CD14-positive monocyte (primary cell): ENCODE data around the gene DNAH10. TPM values are rescaled to one million over a fixed set of nuclear protein-coding genes. Genes with fewer than 3 reads are reported as not detected.

ENCODE experiments used
- DNase-seq, 3 donors: peaks; one replicate each; pipeline ENCODE4 v3.0.0-alpha.2; 2011 to 2022
- H2AFZ ChIP-seq: 2 replicates; pipeline ENCODE4 v1.6.0; 2012; ENCODE audit warnings: mild to moderate bottlenecking, low read depth, low read length, inconsistent platforms; ENCODE audit not compliant: insufficient read depth, poor library complexity, severe bottlenecking
- H3K27ac ChIP-seq, 2 donors: 1 replicate in 1 of 2; 2 replicates in 1 of 2; pipeline ENCODE4 v1.5.1; 2012 to 2013; ENCODE audit warnings: low read length in 2 of 2, control low read depth in 1 of 2, inconsistent platforms in 1 of 2, low read depth in 1 of 2, mild to moderate bottlenecking in 1 of 2
- H3K27me3 ChIP-seq, 2 donors: one replicate each; pipeline versions ENCODE4 v1.6.0 to v1.6.1; 2011 to 2013; ENCODE audit warnings: low read length in 2 of 2; ENCODE audit not compliant: control insufficient read depth in 2 of 2, insufficient read depth in 2 of 2
- H3K36me3 ChIP-seq, 2 donors: replicated peaks in 1 of 2; 1 replicate in 1 of 2; 2 replicates in 1 of 2; pipeline versions ENCODE4 v1.5.1 to v1.6.1; 2012 to 2013; ENCODE audit warnings: low read length in 2 of 2, control low read depth in 1 of 2, inconsistent platforms in 1 of 2, mild to moderate bottlenecking in 1 of 2; ENCODE audit not compliant: insufficient read depth in 2 of 2, control insufficient read depth in 1 of 2
- H3K4me1 ChIP-seq, 2 donors: 1 replicate in 1 of 2; 2 replicates in 1 of 2; pipeline versions ENCODE4 v1.5.1 to v1.6.1; 2012 to 2013; ENCODE audit warnings: low read length in 2 of 2, control low read depth in 1 of 2, inconsistent platforms in 1 of 2, mild to moderate bottlenecking in 1 of 2, moderate library complexity in 1 of 2; ENCODE audit not compliant: insufficient read depth in 2 of 2, control insufficient read depth in 1 of 2
- H3K4me2 ChIP-seq: replicated peaks from 2 replicates; pipeline ENCODE3; 2012; ENCODE audit warnings: low read length, moderate library complexity, mild to moderate bottlenecking; ENCODE audit not compliant: poor library complexity, severe bottlenecking; ENCODE audit errors: extremely low read depth
- H3K4me3 ChIP-seq, 3 experiments: fragments of 200-600 bp in 1 of 3; sonication (generic) in 1 of 3; replicated peaks in 1 of 3; 1 replicate in 2 of 3; 2 replicates in 1 of 3; pipeline ENCODE4 v1.5.1; 2011 to 2013; ENCODE audit warnings: low read length in 3 of 3, mild to moderate bottlenecking in 3 of 3, control low read depth in 2 of 3, low read depth in 2 of 3, inconsistent platforms in 1 of 3, moderate library complexity in 1 of 3
- H3K79me2 ChIP-seq: 2 replicates; pipeline ENCODE4 v1.6.0; 2012; ENCODE audit warnings: mild to moderate bottlenecking, control low read depth, inconsistent platforms, low read length, moderate library complexity; ENCODE audit not compliant: insufficient read depth
- H3K9ac ChIP-seq: 2 replicates; pipeline ENCODE4 v1.6.0; 2017; ENCODE audit warnings: low read length, mild to moderate bottlenecking; ENCODE audit not compliant: insufficient read depth, poor library complexity, severe bottlenecking
- H3K9me3 ChIP-seq, 2 donors: replicated peaks in 1 of 2; 1 replicate in 1 of 2; 2 replicates in 1 of 2; pipeline versions ENCODE4 v1.5.1 to v1.6.1; 2012 to 2013; ENCODE audit warnings: low read length in 2 of 2, control low read depth in 1 of 2; ENCODE audit not compliant: control insufficient read depth in 1 of 2, insufficient read depth in 1 of 2
- H4K20me1 ChIP-seq: 2 replicates; pipeline ENCODE4 v1.6.0; 2012; ENCODE audit warnings: mild to moderate bottlenecking, low read length, control low read depth, moderate library complexity; ENCODE audit not compliant: insufficient read depth
- H3K27ac Mint-ChIP-seq, 7 donors: one replicate each; pipeline ENCODE4 v1.8.0; 2020; ENCODE audit warnings: mild to moderate bottlenecking in 7 of 7, mixed read lengths in 7 of 7, moderate library complexity in 6 of 7, inconsistent platforms in 2 of 7
- H3K27me3 Mint-ChIP-seq, 3 donors: one replicate each; pipeline ENCODE4 v1.8.0; 2021 to 2022; ENCODE audit warnings: low read depth in 3 of 3, mild to moderate bottlenecking in 3 of 3, mixed read lengths in 3 of 3, moderate library complexity in 3 of 3, inconsistent platforms in 1 of 3
- H3K36me3 Mint-ChIP-seq, 2 donors: one replicate each; pipeline ENCODE4 v1.8.0; 2020; ENCODE audit warnings: mixed read lengths in 2 of 2, inconsistent platforms in 1 of 2, mild to moderate bottlenecking in 1 of 2
- H3K4me1 Mint-ChIP-seq: one replicate; pipeline ENCODE4 v1.8.0; 2020; ENCODE audit warnings: mild to moderate bottlenecking, mixed read lengths
- H3K4me3 Mint-ChIP-seq, 2 donors: one replicate each; pipeline ENCODE4 v1.8.0; 2020; ENCODE audit warnings: mild to moderate bottlenecking in 2 of 2, mixed read lengths in 2 of 2, moderate library complexity in 1 of 2
- H3K9me3 Mint-ChIP-seq, 7 donors: one replicate each; pipeline ENCODE4 v1.8.0; 2020 to 2022; ENCODE audit warnings: mixed read lengths in 7 of 7, mild to moderate bottlenecking in 6 of 7, moderate library complexity in 6 of 7, inconsistent platforms in 2 of 7
- CTCF ChIP-seq: fragments of 200-600 bp; IDR thresholded peaks from one replicate; pipeline ENCODE4 v1.8.0; 2022; ENCODE audit warnings: antibody characterized with exemption, mild to moderate bottlenecking
- WGBS: methylation state at CpG from one replicate; pipeline ENCODE4 v1.1.5; 2013; ENCODE audit warnings: missing lambda C conversion rate; ENCODE audit not compliant: insufficient coverage; 5-methylcytosine and 5-hydroxymethylcytosine counted together
- intact Hi-C, 2 donors: fragments of 100-400 bp; cut with micrococcal nuclease; formaldehyde crosslinking; loops; one replicate each; pipeline versions ENCODE4 v1.15.0 to v1.15.1; 2023
- polyA plus RNA-seq, 3 donors: library from polyadenylated mRNA; depleted of rRNA in 1 of 3; unstranded in 2 of 3; stranded (reverse) in 1 of 3; fragments of 300-500 nt in 2 of 3; fragments of >200 nt in 1 of 3; fragmentation: Illumina TruSeq in 2 of 3; gene quantifications; 1 replicate in 2 of 3; 2 replicates in 1 of 3; pipeline ENCODE4 v1.2.3, GENCODE V29; 2012 to 2021

Gene DNAH10
- polyA plus RNA-seq, 3 donors = not detected

DNA sequence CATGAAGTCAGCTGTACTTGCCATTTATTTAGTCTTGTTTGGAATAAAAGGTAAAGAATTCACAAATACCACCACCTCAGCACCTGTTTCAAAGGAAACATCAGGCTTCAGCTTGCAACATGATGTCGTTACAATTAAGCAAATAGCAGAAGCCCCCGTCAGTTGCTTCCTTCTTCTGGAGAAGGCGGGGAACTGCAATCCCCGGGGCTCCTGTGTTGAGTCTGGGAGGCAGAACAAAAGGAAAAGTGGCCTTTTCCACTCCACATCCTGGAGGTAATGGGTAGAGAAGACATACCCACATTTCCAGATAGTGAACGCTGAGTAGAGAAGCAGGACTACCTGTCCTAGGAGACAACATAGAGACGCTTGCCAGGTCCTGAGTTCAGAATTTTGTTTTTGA is 92.8 kb downstream of the DNAH10 start:
- H3K4me1 Mint-ChIP-seq = no peaks in the 10 kb centered on the region
- peaks cover 0 to 3% (median 0%) of the 10 kb centered on the region in 3 donors for H3K27me3 Mint-ChIP-seq
- H3K9me3 Mint-ChIP-seq = no peaks in the 10 kb centered on the region
- H3K9me3 ChIP-seq = no peaks in the 10 kb centered on the region
- intact Hi-C loops = no loop called here
- no peak for TF ChIP-seq CTCF
- H3K4me3 Mint-ChIP-seq = no peak overlapping the region
- no peak overlapping the region for H2AFZ ChIP-seq
- H3K27ac Mint-ChIP-seq = no peak overlapping the region
- H3K36me3 ChIP-seq = no peaks in the 10 kb centered on the region
- no peak overlapping the region for H3K9ac ChIP-seq
- no peak overlapping the region for H3K4me2 ChIP-seq
- 80% methylated on average over 1 of the region's 6 CpGs for WGBS
- no peaks in the 10 kb centered on the region for H3K79me2 ChIP-seq
- no peaks in the 10 kb centered on the region for H3K36me3 Mint-ChIP-seq
- no peaks in the 10 kb centered on the region for H3K27me3 ChIP-seq
- H3K4me3 ChIP-seq = no peak overlapping the region
- H3K4me1 ChIP-seq = no peaks in the 10 kb centered on the region
- DNase-seq = no peak
- no peaks in the 10 kb centered on the region for H4K20me1 ChIP-seq
- H3K27ac ChIP-seq = no peak overlapping the region

DNA sequence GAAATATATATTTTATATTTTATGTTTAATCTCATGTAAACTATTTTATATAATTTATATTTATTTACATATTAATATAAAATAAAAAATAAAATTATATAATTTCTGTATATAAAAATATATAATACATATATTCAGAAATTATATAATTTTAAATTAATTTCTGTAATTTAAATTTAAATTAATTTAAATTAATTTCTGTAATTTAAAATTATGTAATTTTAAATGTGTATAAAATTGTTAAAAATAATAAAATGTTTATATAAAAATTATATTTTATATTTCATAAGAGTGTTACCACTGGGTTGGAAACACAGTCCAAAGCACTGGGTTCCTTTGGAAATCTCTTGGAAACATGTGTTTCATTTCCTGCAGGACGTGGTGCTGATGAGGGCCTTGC is 94.6 kb downstream of the DNAH10 start:
- Histone ChIP-seq H3K9me3 (no peaks in the 10 kb centered on the region), H2AFZ (no peak overlapping the region), H3K4me2 (no peak overlapping the region), H3K4me1 (no peaks in the 10 kb centered on the region), H3K9ac (no peak overlapping the region), H3K79me2 (no peaks in the 10 kb centered on the region), H4K20me1 (no peaks in the 10 kb centered on the region), H3K27ac (no peak overlapping the region), H3K27me3 (no peaks in the 10 kb centered on the region), H3K4me3 (no peak overlapping the region), H3K36me3 (no peaks in the 10 kb centered on the region)
- peaks cover 0 to 3% (median 0%) of the 10 kb centered on the region in 3 donors for H3K27me3 Mint-ChIP-seq
- DNase-seq = no peak
- intact Hi-C loops = no loop called here
- H3K4me1 Mint-ChIP-seq = no peaks in the 10 kb centered on the region
- TF ChIP-seq CTCF = no peak
- no peaks in the 10 kb centered on the region for H3K9me3 Mint-ChIP-seq
- H3K4me3 Mint-ChIP-seq = no peak overlapping the region
- H3K36me3 Mint-ChIP-seq = no peaks in the 10 kb centered on the region
- WGBS = 22% methylated on average over 1 of the region's 1 CpG
- H3K27ac Mint-ChIP-seq = no peak overlapping the region
